Neural cell (in vitro differentiated cells): Measurements from ENCODE around the gene SERPINB2.

Experiments
- CTCF ChIP-seq: fragments of 450-650 bp; IDR thresholded peaks from 2 replicates; pipeline ENCODE4 v1.5.1; 2014; ENCODE audit warnings: antibody characterized with exemption, mild to moderate bottlenecking, moderate library complexity; ENCODE audit not compliant: poor library complexity, severe bottlenecking
- POLR2AphosphoS5 ChIP-seq: IDR thresholded peaks from 2 replicates; pipeline ENCODE4 v1.6.1; 2012
- REST ChIP-seq: IDR thresholded peaks from 2 replicates; pipeline ENCODE4 v1.6.1; 2012; ENCODE audit warnings: borderline replicate concordance

GRCh38 chr18:63890237-63890949, 2.9 kb downstream of the SERPINB2 start:
- no peak for TF ChIP-seq CTCF
- TF ChIP-seq REST: no peak
- no peak for TF ChIP-seq POLR2AphosphoS5
